ENCODE results near the gene CPO.
A peak's percentile ranks its signal among the peaks of the same experiment; 100 is the strongest.

CPO gene

DNA sequence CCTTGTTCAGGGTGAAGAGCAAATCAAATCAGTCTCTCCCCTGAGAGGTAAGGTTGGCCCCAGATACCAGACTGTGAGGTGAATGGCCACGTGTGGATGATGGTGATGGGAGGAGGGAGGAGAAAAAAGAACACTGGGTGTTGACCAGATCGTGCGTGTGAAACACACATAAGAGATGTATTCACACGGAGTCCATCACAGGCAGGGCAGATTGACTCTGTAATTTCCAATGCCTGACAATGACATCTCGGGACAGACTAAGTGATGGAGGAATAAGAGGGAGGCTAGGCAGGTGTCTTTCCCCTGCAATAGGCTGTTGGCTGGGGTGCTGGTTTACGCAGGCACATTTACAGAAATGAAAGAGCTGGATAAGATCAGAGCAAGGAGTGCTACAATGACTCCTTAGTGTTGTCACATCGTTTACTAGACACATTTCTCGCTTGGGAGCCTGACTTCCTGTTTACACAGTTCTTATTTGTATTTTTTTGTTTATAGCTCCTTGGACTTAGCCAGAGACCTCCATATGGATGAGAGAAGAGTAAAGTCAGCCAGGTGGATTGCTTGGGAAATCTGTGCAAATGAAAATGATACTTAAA is 43.1 kb downstream of the CPO start:
- H3K9me3 ChIP-seq (ENCODE audit: insufficient read depth, low read depth, low read length) = no peaks in the 10 kb centered on the region
- H3K36me3 ChIP-seq (ENCODE audit: insufficient read depth, low read length) = no peaks in the 10 kb centered on the region
- H4K20me1 ChIP-seq (ENCODE audit: insufficient read depth, low read length, poor library complexity, severe bottlenecking) = no peaks in the 10 kb centered on the region
- TF ChIP-seq EZH2phosphoT487 (IDR thresholded peaks at IDR 0.05; ENCODE audit: borderline replicate concordance) = no peak
- TF ChIP-seq, protein P1, sequence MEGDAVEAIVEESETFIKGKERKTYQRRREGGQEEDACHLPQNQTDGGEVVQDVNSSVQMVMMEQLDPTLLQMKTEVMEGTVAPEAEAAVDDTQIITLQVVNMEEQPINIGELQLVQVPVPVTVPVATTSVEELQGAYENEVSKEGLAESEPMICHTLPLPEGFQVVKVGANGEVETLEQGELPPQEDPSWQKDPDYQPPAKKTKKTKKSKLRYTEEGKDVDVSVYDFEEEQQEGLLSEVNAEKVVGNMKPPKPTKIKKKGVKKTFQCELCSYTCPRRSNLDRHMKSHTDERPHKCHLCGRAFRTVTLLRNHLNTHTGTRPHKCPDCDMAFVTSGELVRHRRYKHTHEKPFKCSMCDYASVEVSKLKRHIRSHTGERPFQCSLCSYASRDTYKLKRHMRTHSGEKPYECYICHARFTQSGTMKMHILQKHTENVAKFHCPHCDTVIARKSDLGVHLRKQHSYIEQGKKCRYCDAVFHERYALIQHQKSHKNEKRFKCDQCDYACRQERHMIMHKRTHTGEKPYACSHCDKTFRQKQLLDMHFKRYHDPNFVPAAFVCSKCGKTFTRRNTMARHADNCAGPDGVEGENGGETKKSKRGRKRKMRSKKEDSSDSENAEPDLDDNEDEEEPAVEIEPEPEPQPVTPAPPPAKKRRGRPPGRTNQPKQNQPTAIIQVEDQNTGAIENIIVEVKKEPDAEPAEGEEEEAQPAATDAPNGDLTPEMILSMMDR (conservative IDR thresholded peaks at IDR 0.05; ENCODE audit: low read length) = no peak
- no peak overlapping the region for H3K9ac ChIP-seq (ENCODE audit: low read depth, low read length, poor library complexity, severe bottlenecking)
- no peak overlapping the region for H2AFZ ChIP-seq (ENCODE audit: low read length)
- H3K4me2 ChIP-seq (ENCODE audit: low read depth, low read length, poor library complexity, severe bottlenecking) = no peak overlapping the region
- peaks cover 22% of the 10 kb centered on the region for H3K4me1 ChIP-seq (ENCODE audit: insufficient read depth, low read length, poor library complexity, severe bottlenecking)
- H3K9me2 ChIP-seq (replicated peaks; ENCODE audit: low read depth, low read length) = no peaks in the 10 kb centered on the region
- no peak overlapping the region for H3K4me3 ChIP-seq (ENCODE audit: low read length, poor library complexity, severe bottlenecking)
- 0 out of 2 replicates have a peak, but pooled peaks cover 4% of the 10 kb centered on the region for H3F3A ChIP-seq (ENCODE audit: low read depth)
- no peaks in the 10 kb centered on the region for H3K27me3 ChIP-seq (ENCODE audit: insufficient read depth, low read length, poor library complexity, severe bottlenecking)
- H3K79me2 ChIP-seq (ENCODE audit: insufficient read depth, low read length) = no peaks in the 10 kb centered on the region

DNA sequence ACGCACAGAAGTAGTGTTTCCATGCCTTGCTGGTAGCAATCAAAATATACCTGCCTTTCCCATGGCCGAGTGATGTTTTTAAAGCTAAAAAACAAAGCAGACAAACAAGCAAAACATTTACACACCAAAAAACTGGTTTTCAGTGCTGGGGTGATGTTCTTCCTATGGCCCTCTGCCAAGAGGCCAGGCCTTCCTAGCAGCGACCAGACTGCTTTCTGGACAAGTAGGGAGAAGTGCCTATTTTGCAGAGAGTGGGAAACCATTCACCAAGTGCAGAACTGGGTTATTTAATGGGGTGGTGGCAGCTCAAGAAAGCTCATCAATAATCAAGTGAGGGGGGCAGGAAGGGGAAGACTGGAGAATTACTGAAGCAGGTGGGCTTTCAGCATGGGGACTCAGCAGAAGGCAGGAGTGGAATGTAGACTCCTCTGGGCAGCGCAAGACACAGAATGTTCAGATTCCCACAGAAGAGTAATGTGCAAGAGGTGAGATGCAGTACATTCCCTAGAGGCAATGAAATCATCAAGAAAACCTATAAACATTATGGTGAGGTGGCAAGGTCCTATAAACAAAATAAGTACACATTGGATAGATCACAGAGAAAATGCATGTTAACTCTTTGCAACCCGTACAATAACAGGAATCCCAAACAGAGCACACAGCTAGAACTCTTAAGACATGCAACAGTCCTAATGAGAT is 44.0 kb downstream of the CPO start:
- H4K20me1 ChIP-seq (ENCODE audit: insufficient read depth, low read length, poor library complexity, severe bottlenecking) = no peaks in the 10 kb centered on the region
- H3K79me2 ChIP-seq (ENCODE audit: insufficient read depth, low read length) = no peaks in the 10 kb centered on the region
- H2AFZ ChIP-seq (ENCODE audit: low read length) = no peak overlapping the region
- H3K4me2 ChIP-seq (ENCODE audit: low read depth, low read length, poor library complexity, severe bottlenecking) = no peak overlapping the region
- no peaks in the 10 kb centered on the region for H3K9me3 ChIP-seq (ENCODE audit: insufficient read depth, low read depth, low read length)
- H3K4me3 ChIP-seq (ENCODE audit: low read length, poor library complexity, severe bottlenecking) = no peak overlapping the region
- H3K36me3 ChIP-seq (ENCODE audit: insufficient read depth, low read length) = no peaks in the 10 kb centered on the region
- TF ChIP-seq, protein P1 (conservative IDR thresholded peaks at IDR 0.05; ENCODE audit: low read length) = no peak
- TF ChIP-seq EZH2phosphoT487 (IDR thresholded peaks at IDR 0.05; ENCODE audit: borderline replicate concordance) = no peak
- H3K9ac ChIP-seq (ENCODE audit: low read depth, low read length, poor library complexity, severe bottlenecking) = no peak overlapping the region
- H3K4me1 ChIP-seq (ENCODE audit: insufficient read depth, low read length, poor library complexity, severe bottlenecking) = peaks cover 22% of the 10 kb centered on the region
- H3K27me3 ChIP-seq (ENCODE audit: insufficient read depth, low read length, poor library complexity, severe bottlenecking) = no peaks in the 10 kb centered on the region
- no peaks in the 10 kb centered on the region for H3K9me2 ChIP-seq (replicated peaks; ENCODE audit: low read depth, low read length)
- peaks cover 4% of the 10 kb centered on the region; the same call in 1 of the 2 replicates for H3F3A ChIP-seq (ENCODE audit: low read depth)

DNA sequence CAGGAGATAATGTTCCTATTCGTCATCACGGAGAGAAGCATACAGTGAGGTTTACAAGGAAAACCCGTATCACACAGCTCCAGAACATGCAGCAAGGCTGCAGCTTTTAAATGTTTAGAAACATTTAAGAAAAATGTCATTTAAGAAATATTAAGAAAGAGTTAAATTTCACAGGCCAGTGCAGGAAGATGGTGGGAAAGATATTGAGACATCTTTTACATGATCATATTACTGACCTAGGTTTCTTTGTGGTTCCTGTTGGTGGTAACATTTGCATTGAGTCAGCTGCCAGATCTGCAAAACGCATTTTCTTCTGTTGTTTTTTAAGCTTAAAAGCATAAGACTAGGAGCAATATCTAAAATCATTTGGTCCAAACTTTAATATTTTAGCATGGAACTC is 44.9 kb downstream of the CPO start:
- no peaks in the 10 kb centered on the region for H3K9me3 ChIP-seq (ENCODE audit: insufficient read depth, low read depth, low read length)
- no peaks in the 10 kb centered on the region for H3K9me2 ChIP-seq (replicated peaks; ENCODE audit: low read depth, low read length)
- peaks cover 8% of the 10 kb centered on the region; the same call in 1 of the 2 replicates for H3F3A ChIP-seq (ENCODE audit: low read depth)
- H3K79me2 ChIP-seq (ENCODE audit: insufficient read depth, low read length) = no peaks in the 10 kb centered on the region
- no peaks in the 10 kb centered on the region for H3K36me3 ChIP-seq (ENCODE audit: insufficient read depth, low read length)
- H3K4me3 ChIP-seq (ENCODE audit: low read length, poor library complexity, severe bottlenecking) = peak overlapping the region; percentile 5
- H4K20me1 ChIP-seq (ENCODE audit: insufficient read depth, low read length, poor library complexity, severe bottlenecking) = no peaks in the 10 kb centered on the region
- no peaks in the 10 kb centered on the region for H3K27me3 ChIP-seq (ENCODE audit: insufficient read depth, low read length, poor library complexity, severe bottlenecking)
- no peak overlapping the region for H2AFZ ChIP-seq (ENCODE audit: low read length)
- H3K4me2 ChIP-seq (ENCODE audit: low read depth, low read length, poor library complexity, severe bottlenecking) = peak overlapping the region; percentile 43
- TF ChIP-seq EZH2phosphoT487 (IDR thresholded peaks at IDR 0.05; ENCODE audit: borderline replicate concordance) = no peak
- TF ChIP-seq, protein P1 (conservative IDR thresholded peaks at IDR 0.05; ENCODE audit: low read length) = no peak
- H3K9ac ChIP-seq (ENCODE audit: low read depth, low read length, poor library complexity, severe bottlenecking) = no peak overlapping the region
- H3K4me1 ChIP-seq (ENCODE audit: insufficient read depth, low read length, poor library complexity, severe bottlenecking) = peaks cover 22% of the 10 kb centered on the region

Data from Loucy (cell line).